ENCODE results near the gene CPNE7.

Gene CPNE7

DNA sequence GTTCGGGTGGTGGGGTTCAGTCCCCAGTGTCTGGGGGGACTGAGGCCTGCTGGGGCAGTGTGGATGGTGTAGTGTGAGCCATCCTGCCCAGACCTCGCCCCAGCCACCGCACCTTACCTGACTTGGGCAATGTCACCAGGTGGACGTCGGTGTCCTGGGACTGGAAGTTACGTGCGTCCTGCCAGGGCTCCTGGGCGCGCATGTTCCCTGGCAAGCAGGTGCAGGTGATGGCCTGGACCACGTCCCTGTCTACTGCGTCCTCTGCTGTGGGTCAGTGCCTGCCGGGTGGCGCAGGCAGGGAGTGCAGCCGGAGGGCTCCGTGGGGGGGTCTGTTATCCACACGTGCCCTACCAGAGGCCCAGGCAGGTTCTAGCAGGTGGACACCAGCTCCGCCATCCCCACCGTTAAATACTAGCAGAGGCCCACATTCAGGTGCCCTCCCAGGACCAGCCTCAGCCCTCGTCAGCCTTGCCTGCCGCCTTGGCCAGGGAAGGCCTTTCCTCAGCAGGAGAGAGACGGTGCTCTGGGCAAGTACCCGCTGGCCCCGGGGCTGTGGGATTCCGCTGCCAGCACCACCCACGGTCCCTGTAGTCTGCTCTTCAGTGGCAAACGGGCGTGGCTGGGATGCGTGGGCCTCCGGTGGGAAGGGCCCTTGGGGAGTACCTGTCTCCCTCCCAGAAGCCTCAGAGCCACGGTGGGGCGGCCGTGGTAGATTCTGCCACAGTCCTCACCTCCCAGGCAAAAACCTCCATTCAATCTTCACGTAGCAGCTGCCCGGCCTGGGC lies 29.8 kb downstream of the CPNE7 start:
- DNase-seq: no peak

- DNase-seq: no peak
These were observed 30.4 kb downstream of the CPNE7 start for GRCh38 chr16:89606006-89606405.

DNA sequence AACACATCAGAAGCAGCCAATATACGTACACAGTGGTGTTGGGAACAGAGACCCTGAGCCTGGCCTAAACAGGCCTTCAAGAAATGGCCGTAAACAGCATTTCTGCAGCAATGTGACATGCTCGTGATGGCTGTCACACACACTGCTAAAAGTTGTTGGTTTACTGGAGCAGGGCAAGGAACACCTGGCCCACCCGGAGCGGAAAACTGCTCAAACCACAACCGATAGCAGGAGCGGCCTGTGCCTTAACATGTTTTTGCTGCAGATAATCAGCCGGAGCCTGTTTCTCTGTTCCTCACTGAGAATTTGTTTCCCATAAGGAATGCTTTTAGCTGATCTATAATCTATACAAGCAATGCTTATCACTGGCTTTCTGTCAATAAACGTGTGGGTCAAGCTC lies 31.9 kb downstream of the CPNE7 start:
- no peak for DNase-seq

DNA sequence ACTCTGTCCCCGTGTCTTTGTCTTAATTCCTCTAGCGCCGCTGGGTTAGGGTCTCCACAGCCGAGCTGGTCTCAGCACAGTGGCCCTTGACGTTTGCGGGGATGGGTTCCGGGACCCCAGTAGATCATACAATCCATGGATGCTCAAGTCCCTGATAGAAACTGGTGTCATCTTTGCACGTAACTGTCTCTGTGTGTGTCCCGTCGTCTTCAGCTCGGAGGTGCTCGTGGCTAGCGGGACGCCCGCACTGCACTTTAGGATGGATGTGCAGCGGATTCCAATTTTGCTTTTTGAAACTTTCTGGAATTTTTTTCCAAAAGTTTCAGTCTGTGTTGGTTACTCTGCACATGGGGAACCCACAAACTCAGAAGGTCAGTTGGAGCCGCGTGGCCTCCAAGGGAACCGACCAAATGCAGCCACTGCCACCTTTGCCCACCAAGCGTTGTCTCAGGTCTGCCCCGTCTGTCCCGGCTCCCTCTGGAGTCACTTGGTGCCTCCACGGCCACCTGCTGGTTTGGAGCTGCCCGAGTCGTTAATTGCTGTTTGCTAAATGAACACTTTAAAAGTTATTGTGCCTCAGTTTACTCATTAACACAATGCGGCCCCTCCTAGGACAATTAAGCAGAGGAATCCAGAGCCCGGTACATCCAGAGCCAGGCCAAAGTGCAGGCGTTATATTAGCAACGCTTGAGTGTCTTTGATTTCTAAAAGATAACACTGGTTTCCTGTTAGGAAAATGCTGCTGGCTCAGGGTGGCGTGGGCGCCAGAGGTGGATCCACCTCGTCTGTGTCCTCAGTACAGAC lies 32.6 kb downstream of the CPNE7 start:
- no peak for DNase-seq

GRCh38 chr16:89610108-89610453 lies 34.5 kb downstream of the CPNE7 start:
- no peak for DNase-seq

DNA sequence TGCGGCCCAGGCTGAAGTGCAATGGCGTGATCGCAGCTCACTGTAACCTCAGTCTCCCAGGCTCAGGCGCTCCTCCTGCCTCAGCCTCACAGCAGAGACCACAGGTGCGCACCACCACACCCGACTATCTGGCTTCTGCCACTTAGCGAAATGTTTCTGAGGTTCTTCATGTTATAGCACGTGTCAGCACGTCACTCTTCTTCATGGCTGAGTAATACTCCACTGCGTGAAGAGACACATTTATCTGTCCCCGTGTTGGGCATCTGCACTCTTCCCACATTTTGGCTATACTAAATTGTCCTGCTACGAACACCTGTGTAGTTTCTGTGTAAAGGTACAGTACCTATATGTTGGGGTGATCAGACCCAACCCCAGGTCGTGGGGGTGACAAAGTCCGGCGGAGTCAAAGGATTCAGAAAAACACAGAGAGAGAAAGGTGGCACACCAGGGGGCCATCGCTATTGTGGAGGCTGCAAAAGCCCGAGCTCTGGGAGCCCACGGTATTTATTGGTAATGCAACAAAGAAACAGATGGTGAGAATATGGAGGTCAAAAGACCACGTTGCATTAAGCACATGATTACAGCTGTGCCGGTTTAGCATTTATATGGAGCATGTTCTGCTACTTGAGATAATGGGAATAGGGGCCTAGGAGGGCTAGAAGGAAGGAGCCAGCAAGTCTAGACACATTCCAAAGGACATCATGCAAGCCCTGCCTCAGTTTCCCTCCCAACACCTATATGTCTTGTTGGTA lies 37.0 kb downstream of the CPNE7 start:
- no peak for DNase-seq

DNA sequence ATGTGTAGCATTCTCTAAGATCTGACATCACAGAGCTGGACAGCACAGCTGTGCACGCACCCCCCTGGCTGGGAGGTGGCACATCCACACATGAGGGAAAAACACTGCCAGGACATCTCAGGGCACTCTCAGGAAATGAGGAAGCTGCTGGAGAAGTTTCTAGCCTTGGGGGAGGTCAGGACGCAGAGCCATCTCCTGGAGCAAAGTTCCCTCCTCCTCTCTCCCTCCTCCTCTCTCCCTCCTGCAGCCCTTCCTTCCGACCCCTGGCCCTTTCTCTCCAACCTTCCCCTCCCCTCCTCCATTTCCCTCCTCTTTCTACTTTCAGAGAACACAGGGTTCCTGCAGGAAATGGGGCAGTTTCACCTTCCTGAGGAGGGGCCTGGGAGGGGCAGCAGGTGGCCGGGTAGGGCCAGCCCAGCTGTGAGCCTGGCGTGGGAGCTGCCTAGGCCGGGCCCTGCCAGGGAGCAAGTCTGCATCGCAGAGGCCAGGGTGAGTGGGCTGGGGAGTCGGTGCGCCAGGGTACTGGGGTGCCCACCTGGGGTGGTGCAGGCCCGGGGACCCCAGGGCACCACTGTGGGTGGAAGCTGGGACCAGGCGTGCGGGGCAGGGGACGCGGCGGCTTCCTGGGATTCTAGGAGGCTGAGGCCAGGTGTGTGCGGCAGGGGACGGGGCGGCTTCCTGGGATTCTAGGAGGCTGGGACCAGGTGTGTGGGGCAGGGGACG lies 37.8 kb downstream of the CPNE7 start, which contains the start of gene DPEP1:
Gene DPEP1 (plus strand): TSS at position 412 of the 723 bp plus-strand sequence. CDS start 16,769 bp downstream, outside the sequence.
- DNase-seq: no peak

DNA sequence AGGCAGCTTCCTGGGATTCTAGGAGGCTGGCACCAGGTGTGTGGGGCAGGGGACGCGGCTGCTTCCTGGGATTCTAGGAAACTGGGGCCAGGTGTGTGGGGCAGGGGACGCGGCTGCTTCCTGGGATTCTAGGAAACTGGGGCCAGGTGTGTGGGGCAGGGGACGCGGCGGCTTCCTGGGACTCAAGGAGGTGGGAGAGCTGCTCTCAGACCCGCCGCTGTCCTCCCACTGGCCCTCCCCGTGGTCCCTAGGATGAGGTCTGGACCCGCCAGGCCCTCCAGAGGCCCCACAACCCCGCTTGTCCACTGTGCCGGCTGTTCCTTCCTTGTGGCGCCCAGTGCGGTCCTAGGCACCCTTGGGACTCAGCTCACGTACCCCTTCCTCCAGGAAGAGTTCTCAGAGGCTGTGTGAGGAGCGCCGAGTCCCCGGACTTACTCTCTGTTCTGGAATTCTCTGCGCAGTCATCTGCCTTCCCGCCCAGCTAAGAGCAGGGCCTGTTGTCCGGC lies 38.4 kb downstream of the CPNE7 start:
- no peak for DNase-seq

DNA sequence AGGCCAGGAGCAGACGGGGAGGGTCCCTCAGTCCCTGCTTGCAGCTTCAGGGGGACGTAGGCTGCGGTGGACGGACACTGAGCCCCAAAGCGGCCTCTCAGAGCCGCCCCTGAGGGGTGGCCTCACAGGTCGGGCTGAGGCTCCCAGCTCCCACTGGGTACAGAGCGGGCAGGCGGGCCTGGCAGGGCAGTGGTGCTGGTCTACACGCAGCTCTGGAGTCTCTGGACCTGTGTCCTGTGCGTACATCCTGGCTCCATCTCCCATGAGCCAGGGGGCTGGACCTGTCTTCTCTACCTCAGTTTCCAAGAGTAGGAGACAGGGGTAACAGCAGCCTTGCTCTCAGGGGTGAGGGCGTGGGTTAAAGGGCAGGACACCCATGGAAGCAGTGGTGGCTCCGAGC lies 39.6 kb downstream of the CPNE7 start:
- DNase-seq: no peak

DNA sequence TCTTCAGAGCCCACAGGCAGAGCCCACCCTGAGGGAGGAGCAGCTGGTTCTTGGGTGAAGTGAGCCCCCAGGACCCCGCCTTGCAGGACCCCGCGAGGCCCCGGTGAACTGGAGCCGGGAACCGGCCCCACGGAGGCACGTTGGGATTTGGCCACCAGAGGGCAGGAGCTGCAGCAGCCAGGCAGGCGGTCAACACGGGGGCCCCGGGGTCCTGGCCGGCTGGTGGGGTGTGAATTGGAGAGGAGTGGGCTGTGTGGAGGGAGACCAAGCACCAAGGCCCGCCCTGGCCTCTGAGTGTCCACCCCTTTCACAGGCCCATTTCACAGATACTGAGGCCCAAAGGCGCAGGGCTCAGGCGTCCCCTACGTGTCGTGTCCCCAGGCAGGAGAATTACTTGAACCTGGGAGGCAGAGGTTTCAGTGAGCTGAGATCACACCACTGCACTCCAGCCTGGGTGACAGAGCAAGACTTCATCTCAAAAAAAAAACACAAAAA lies 40.1 kb downstream of the CPNE7 start:
- no peak for DNase-seq

DNA sequence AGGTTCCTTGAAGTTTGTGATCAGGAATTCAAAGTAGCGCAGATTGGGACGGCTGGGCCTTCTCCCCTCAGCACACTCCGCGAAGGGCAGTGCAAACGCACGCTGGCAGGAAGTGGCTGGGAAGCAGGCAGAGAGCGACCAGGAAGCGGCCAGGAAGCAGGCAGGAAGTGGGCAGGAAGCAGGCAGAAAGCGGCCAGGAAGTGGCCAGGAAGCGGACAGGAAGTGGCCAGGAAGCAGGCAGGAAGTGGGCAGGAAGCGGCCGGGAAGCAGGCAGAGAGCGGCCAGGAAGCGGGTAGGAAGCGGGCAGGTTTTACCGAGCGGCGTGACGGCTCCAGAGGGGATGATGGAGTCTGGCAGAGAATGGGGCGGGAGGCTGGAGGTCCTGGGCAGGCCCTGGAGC lies 41.1 kb downstream of the CPNE7 start:
- no peak for DNase-seq

- no peak for DNase-seq
These were observed 41.5 kb downstream of the CPNE7 start for GRCh38 chr16:89617036-89617435.

- DNase-seq: no peak
These were observed 42.8 kb downstream of the CPNE7 start for GRCh38 chr16:89618109-89618998.

- DNase-seq: no peak
These were observed 44.3 kb downstream of the CPNE7 start for GRCh38 chr16:89619840-89620239.

DNA sequence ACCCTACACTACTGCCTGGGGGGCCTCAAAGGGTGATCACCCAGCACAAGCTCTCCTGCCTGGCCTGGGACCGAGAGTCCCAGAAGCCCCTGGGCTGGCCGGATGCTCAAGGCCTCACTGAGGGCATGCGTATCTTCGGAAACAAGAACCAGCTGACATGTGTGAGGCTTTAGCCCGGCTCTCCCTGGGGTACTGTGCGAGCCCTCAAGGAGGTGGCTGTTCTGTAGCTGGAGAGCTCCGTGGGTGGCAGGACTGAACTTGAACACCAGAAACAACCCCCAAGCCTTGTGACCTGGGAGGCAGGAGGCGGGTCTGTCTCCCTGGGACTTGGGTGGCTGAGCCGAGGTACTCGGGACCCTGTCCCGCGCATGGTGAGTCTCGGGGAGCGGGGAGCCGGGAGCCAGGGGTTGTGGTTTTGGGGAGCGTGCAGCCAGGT lies 44.9 kb downstream of the CPNE7 start:
- DNase-seq: no peak

- DNase-seq: no peak
These were observed 45.7 kb downstream of the CPNE7 start for GRCh38 chr16:89621136-89621697.

DNA sequence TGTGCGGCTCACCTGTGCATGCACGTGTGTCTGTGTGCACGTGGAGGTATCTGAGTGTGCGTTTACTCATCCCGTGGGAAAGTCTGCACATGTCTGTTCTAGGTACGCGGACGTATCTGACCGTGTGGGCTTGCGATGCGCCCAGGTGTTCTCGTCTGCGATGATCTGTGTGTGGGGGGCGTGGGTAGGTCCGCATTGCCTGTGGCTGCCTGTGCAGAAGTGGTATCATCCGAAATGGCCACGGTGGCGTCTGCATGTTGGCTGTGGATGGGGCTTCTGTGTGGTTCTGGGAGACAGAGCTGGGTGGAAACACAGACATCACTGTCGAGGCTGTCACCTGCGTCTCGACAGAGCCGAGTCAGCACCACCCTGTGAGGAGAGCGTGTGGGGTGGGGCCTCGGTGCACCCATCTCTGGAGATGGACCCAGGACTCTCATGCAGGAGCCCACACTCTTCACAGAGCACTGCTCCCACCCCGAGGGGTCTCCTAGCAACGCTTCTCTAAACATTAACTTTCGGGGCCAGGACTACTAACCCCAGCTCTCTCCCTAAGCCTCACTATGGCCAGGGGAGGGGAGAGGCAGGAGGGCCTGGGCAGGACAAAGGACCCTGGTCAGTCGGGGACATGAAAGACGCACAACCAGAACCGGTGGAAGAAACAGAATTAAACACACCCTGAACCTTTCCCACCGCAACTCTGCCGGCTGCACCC lies 46.3 kb downstream of the CPNE7 start:
- DNase-seq: no peak

- DNase-seq: no peak
These were observed 48.1 kb downstream of the CPNE7 start for GRCh38 chr16:89623511-89624261.

All from effector CD8-positive, alpha-beta T cell (primary cell).